ENCODE results near the gene C17orf58.
"Not testable (repeated sequence)": the region's sequence is repeated elsewhere in the genome, so short reads cannot be mapped to it uniquely, and the experiment has no call there.

C17orf58 gene

DNA sequence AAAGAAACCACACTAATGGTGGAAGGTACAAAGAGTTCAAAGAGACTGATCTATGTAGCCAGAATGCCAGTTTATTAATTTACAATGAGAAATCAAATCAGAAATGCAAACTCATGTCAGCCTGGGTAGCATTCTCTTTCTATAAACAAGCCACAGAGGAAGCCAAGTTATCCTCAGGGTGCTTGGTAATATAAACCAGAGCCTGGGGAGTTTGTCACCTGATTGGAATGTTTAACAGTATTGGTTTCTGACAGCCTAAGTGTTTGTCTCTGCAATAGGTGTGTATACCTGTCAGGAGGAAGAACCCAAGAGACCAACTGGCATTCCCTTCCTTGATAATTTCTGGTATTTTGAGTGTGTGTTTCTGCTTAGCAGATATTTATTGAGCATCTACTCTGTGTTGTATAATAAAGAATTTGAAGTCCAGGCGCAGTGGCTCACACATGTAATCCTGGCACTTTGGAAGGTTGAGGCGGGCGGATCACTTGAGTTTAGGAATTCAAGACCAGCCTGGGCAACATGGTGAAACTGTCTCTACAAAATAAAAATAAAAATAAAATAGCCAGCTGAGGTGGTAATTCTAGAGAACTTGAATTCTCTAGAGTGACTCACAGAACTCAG lies 3.1 kb upstream of the C17orf58 start:
- DNase-seq: no peak

DNA sequence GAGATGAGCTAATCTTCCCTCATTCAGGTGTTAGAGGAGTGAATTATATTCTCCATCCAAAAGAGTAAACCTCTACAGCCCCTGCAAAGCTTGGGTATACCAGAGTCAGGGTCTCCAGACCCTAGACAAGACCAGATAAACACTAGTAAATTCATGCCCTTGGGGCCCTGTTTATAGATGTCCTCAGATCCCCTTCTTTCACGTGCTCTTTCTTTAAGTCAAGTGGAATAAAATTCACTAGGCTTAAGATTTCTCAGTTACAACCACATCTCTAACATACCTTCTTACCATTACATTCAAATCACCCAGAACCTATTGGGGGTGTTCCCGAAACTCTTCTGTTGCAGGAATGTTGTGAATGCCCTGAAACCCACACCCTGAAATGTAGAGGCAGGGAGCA lies 2.2 kb upstream of the C17orf58 start:
- no peak for DNase-seq

GRCh38 chr17:67995570-67996263 lies 552 bp downstream of the C17orf58 start:
- peak in 1 of 2 donors; percentile 15 for DNase-seq

DNA sequence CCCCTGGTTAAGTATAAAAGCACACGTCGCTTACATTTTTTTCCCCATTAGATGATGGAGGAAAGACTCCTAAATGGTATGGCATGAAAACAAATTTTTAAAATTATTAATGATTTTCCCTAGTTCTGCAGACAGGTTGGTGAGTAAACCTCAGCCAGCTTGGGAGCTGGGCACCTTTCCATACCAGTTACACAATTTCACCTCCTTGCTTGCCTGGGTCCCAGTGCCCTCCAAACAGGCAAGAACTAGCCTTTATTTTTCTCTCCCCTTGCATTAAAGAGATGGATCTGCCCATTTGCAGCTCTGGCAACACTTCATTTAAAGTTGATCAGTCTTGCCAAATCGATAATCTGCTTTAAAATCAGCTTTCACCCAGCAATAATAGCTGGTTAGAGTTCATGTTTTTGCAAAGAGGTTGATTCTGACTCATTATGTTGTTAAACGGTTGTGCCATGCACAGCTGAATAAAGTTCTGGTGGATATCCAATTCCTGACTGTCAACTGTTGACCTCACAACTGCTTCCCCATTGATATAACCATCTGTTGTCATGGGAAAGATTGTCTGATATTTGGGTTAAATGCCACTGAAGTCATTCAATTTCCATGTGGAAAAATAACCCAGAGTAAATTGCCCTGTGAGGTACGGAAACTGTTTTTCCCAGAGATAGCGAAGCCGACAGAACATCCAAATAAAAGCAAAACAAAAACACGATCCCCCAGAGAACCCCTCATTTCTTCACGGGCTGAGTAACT lies 1.3 kb downstream of the C17orf58 start:
- no peak for DNase-seq

DNA sequence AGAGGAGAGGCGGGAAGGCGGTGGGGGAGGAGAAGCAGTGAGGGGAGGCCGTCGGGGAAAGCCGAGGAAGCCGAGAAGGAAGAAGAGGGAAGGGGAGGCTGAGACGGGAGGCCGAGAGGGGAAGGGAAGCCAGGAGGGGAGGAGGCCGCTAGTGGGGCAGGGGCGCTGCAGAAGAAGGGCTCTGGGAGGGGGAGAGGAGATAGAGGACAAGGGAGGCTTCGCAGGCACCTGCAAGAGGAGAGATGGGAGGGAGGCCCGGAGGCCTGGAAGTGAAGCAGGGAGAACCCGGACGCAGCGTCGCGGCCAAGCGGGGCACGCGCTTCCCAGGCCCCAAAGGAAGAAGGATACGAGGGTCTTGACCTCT lies 2.3 kb downstream of the C17orf58 start:
- no peak for DNase-seq

GRCh38 chr17:67993153-67993997 lies 2.9 kb downstream of the C17orf58 start:
- DNase-seq: peak; percentile 75 to 80

- peak in 1 of 2 donors; percentile 23 for DNase-seq
Measured at GRCh38 chr17:67992548-67993152, 3.6 kb downstream of the C17orf58 start.

DNA sequence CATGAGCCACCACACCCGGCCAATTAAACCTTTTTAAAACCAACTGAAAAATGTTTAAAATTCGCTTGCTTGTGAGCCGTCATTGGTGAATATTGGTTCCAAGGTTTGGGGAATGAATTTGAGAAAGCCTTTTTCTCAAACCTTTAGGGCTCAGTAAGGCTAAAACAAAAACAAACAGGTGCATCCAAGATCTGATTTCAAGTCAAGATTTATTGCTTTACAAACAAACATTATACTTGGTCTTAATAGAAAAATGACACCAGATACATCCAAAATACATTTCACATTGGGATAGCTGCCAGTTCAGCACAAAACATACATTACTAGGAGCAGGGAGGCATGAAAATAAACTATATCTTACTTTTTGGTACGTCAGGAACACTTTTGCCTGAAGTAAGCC lies 5.4 kb downstream of the C17orf58 start:
- DNase-seq: no peak

GRCh38 chr17:67983383-67983688 lies 12.9 kb downstream of the C17orf58 start:
- no peak for DNase-seq

DNA sequence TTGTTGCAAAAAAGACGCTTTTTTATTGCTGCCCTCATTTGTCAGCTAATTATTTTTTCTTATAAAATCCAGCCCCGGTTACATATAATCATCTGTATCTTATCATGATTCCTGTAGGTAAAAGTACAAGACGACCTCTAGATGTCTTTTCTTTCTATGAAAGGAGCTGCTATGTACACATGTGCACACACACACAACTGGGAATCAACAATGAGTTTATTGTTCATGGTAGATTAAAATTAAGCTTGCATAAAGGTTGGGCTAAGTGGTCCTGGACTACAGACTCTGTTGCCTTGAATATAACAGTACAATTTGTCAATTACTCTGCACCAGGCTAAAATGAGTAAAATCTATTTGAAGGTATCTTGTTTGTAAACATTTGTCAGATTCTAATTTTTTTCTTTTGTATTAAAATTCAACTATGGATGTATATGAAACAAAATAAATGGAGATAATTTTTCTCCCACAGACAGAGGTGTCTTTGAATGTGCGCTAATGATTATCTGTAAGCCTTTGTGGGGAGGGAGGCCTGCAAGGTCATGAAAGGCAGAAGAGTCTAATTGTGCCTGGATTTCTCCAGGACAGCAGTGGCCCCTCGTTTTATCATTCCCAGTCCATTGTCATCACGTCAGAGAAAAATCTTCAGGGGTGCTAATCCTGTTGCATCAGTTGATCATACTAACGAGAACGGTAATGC lies 13.4 kb downstream of the C17orf58 start:
- no peak for DNase-seq

DNA sequence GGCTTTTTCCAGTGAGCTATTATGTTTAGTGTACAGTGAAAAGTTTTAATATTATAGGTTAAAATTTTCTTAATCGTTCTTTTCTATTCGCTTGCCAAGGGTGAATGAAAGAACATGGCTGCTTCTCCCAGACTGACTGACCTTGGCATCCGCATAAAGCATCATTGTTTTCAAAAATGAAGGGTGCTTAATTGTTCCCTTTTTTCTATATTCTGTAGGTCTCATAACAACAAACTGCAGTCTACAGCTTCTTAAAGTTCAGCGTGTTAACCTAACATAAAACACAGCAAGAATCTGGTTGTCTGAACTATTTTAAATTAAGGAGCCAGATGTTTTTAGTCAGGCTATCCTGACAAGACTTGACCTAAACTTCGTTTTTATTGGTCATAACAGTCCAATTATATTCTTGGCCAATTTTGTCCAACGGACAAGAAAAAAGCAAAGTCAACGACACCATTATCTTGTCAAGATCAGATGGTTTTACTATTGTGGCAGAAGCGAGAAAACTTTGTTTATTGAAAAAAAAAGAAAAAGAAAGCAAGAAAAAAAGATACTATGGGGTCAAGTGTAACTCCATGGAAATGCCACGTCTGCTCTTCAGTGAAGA lies 14.1 kb downstream of the C17orf58 start:
- no peak for DNase-seq

DNA sequence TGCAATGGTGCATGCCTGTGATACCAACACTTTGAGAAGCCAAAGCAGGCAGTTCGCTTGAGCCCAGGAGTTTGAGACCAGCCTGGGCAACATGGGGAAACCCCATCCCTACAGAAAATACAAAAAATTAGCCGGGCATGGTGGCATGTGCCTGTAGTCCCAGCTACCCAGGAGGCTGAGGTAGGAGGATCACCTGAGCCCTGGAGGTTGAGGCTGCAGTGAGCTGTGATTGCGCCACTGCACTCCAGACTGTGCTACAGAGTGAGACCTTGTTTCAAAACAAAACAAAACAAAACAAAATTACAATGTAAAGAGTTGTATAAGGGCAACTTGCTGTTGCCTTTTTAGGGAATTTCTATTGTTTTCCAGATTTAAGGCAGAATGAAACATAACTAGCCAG lies 15.4 kb downstream of the C17orf58 start:
- not testable (repeated sequence) for DNase-seq

DNA sequence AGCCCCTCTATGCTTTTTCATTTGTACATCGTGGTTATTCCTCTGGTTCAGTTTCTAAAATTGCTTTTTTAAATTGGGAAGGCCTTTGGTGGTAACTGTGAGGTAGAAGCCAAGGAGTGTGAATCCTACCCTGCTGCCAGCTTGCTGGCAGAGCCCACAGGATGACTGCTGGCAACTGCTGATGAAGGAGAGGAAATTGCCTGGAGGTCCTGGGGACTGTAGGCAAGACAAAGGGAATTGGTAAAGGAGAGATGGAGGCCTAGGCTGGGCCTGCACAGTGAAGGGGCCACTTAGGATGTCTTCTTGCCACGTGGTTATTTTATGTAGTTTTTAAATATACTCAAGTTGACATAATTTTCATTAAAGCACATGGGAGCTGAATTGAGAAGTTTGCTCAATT lies 15.8 kb downstream of the C17orf58 start:
- no peak for DNase-seq

DNA sequence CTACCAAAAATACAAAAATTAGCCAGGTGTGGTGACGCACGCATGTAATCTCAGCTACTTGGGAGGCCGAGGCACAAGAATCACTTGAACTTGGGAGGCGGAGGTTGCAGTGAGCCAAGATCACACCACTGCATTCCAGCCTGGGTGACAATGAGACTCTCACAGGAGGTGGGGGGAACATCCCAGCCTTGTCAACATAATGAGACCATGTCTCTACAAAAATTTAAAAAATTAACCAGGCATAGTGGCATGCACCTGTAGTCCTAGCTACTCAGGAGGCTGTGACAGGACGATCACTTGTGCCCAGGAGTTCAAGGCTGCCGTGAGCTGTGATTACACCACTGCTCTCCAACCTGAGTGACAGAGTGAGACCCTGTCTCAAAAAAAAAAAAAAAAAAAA lies 20.0 kb downstream of the C17orf58 start:
- DNase-seq: not testable (repeated sequence)

GRCh38 chr17:67974598-67975066 lies 21.6 kb downstream of the C17orf58 start:
- DNase-seq: no peak

DNA sequence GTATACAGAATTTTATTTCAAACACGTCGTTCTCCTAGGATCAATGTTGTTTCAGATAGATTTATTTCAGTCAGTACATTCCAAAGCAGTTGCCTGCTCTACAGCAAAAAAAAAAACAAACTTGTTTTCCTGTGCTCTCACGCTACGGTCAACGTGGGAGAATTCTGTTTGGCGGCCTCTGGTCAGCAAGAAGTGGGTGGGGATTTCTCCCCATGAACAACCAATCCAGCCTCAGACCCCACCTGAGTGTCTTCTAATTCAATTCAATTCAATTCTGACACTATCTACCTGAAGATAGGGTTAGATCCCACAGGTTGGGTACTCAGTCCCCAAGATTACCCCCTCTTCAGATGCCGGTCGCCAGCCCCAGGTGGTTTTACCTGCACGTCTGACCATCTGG lies 22.1 kb downstream of the C17orf58 start:
- no peak for DNase-seq

DNA sequence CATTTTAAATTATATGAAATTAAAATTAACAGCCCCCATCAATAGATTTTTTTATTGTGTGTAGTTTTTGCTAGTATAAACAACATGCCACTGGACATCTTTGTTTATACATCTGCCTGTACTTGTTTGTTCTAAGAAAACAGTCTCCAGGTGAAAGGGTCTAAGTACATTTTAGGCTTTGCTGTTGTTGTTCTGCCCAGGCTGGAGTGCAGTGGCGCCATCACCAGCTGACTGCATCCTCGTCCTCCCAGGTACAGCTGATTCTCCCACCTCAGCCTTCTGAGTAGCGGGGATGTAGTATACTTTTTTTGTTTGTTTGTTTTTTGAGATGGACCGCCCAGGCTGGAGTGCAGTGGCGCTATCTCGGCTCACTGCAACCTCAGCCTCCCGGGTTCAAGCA lies 25.5 kb downstream of the C17orf58 start:
- DNase-seq: no peak

GRCh38 chr17:67963145-67963572 lies 33.1 kb downstream of the C17orf58 start:
- DNase-seq: peak; percentile 71 to 79

GRCh38 chr17:67962156-67962555 lies 34.1 kb downstream of the C17orf58 start:
- DNase-seq: not testable (repeated sequence)

- DNase-seq: not testable (repeated sequence)
Measured at GRCh38 chr17:67960276-67960675, 36.0 kb downstream of the C17orf58 start.

DNA sequence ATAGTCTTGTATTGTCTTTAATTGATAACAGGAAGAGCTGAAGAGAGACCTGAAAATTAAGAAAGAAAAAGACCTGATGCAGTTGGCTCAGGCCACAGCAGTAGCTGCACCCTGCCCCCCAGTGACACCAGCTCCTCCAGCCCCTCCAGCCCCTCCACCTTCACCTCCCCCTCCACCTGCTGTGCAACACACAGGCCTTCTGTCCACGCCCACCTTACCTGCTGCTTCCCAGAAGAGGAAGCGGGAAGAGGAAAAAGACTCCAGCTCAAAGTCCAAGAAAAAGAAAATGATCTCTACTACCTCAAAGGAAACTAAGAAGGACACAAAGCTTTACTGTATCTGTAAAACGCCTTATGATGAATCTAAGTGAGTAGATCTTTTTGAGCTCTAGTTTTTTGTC lies 36.8 kb downstream of the C17orf58 start:
- no peak for DNase-seq

DNA sequence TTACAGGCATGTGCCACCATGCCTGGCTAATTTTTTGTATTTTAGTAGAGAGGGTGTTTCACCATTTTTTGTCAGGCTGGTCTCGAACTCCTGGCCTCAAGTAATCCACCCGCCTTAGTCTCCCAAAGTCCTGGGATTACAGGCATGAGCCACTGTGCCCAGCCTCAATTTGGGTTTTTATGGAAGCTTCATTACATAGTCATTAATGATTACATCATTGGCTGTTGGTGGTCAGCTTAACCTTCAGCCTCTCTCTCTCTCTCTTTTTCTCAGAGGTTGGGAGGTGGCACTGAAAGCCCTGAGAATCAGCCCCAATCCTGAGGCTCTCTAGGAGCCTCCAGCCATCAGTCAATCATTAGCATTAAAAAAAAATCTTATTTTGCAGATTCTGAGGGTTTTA lies 45.3 kb downstream of the C17orf58 start:
- DNase-seq: no peak
